ENCODE data around the gene C10orf67.
"Not testable (repeated sequence)": the region's sequence is repeated elsewhere in the genome, so short reads cannot be mapped to it uniquely, and the experiment has no call there.

The C10orf67 gene

GRCh38 chr10:23263441-23264164 is 81.0 kb downstream of the C10orf67 start:
- no peak for DNase-seq

- DNase-seq: no peak
Observed at GRCh38 chr10:23262928-23263327, 81.7 kb downstream of the C10orf67 start.

- DNase-seq: no peak
Observed at GRCh38 chr10:23258516-23258915, 86.1 kb downstream of the C10orf67 start.

GRCh38 chr10:23253780-23254179 is 90.8 kb downstream of the C10orf67 start:
- DNase-seq: no peak

- not testable (repeated sequence) for DNase-seq
Observed at GRCh38 chr10:23252859-23253258, 91.7 kb downstream of the C10orf67 start.

- not testable (repeated sequence) for DNase-seq
Observed at GRCh38 chr10:23241779-23242178, 102.8 kb downstream of the C10orf67 start.

- no peak for DNase-seq
Observed at GRCh38 chr10:23238015-23238414, 106.6 kb downstream of the C10orf67 start.

GRCh38 chr10:23230582-23230981 is 114.0 kb downstream of the C10orf67 start:
- DNase-seq: no peak

- DNase-seq: no peak
Observed at GRCh38 chr10:23217471-23217870, 127.1 kb downstream of the C10orf67 start.

GRCh38 chr10:23205972-23206642 is 138.5 kb downstream of the C10orf67 start:
- DNase-seq: no peak

- DNase-seq: no peak
Observed at GRCh38 chr10:23204773-23205172, 139.8 kb downstream of the C10orf67 start.

GRCh38 chr10:23203369-23204325 is 140.9 kb downstream of the C10orf67 start:
- no peak for DNase-seq

GRCh38 chr10:23202779-23203178 is 141.8 kb downstream of the C10orf67 start:
- no peak for DNase-seq

GRCh38 chr10:23201837-23202236 is 142.8 kb downstream of the C10orf67 start:
- DNase-seq: no peak

GRCh38 chr10:23200997-23201652 is 143.5 kb downstream of the C10orf67 start:
- no peak for DNase-seq

GRCh38 chr10:23200586-23200985 is 144.0 kb downstream of the C10orf67 start:
- DNase-seq: no peak

GRCh38 chr10:23199768-23200511 is 144.7 kb downstream of the C10orf67 start:
- no peak for DNase-seq

- no peak for DNase-seq
Observed at GRCh38 chr10:23198940-23199767, 145.4 kb downstream of the C10orf67 start.

GRCh38 chr10:23198610-23198939 is 146.0 kb downstream of the C10orf67 start:
- no peak for DNase-seq

- no peak for DNase-seq
Observed at GRCh38 chr10:23197416-23197861, 147.2 kb downstream of the C10orf67 start.

- DNase-seq: no peak
Observed at GRCh38 chr10:23196915-23197314, 147.7 kb downstream of the C10orf67 start.
